ENCODE measurements around the gene DNAJC15. TPM values are rescaled to one million over a fixed set of nuclear protein-coding genes. Genes with fewer than 3 reads are reported as not detected.

Gene DNAJC15
- total RNA-seq, 1 experiment from 2014 or later: 10.8 TPM

- peaks cover 0 to 21% of the 10 kb centered on the region in 2 experiments; a peak in 2 of 4 replicates for H3K4me1 ChIP-seq (ENCODE audit: control insufficient read depth in 1 of 2, insufficient read depth in 2 of 2, low read length in 2 of 2)
- DNase-seq (ENCODE audit: low read depth, low spot score) (peak; percentile 46), ATAC-seq (peak; percentile 21; the same call in 1 of the 2 replicates)
- H3K27ac ChIP-seq (ENCODE audit: low read depth, low read length): no peak overlapping the region
- no TSS peak for BruUV-seq (replicated peaks)
- ChIA-PET RAD21 (ENCODE audit: low non-redundant PET in 1 of 2, low total read pairs in 2 of 2, uncharacterized antibody in 2 of 2, unreplicated experiment in 2 of 2) (no interaction called here), CTCF (no interaction called here), POLR2A (no interaction called here)
- no peaks in the 10 kb centered on the region for H3K27me3 ChIP-seq (ENCODE audit: insufficient read depth, low read length)
- H3K4me3 ChIP-seq (replicated peaks in 1 of 2; ENCODE audit: low read depth in 1 of 2, low read length in 2 of 2): no peak overlapping the region
- TF ChIP-seq TCF7L2 (IDR thresholded peaks at IDR 0.05; ENCODE audit: borderline replicate concordance, extremely low read depth, insufficient read depth, insufficient read length): no peak
- TF ChIP-seq POLR2A (IDR thresholded peaks at IDR 0.05; ENCODE audit: borderline replicate concordance, extremely low read depth, insufficient read depth, insufficient read length): no peak
- peak; percentile 73 for TF ChIP-seq FOSL1 (IDR thresholded peaks at IDR 0.05; ENCODE audit: low read depth)
- 0 out of 2 replicates have a peak, but pooled peaks have one; percentile 21 for TF ChIP-seq CBX3 (IDR thresholded peaks at IDR 0.05; ENCODE audit: low read depth)
- TF ChIP-seq JUND (IDR thresholded peaks at IDR 0.05): peak; percentile 69
- TF ChIP-seq EGR1 (IDR thresholded peaks at IDR 0.05; ENCODE audit: low read depth): no peak
- TF ChIP-seq SIN3A (IDR thresholded peaks at IDR 0.05; ENCODE audit: low read depth): 0 out of 2 replicates have a peak, but pooled peaks have one; percentile 35
- TF ChIP-seq ZNF274 (IDR thresholded peaks at IDR 0.05; ENCODE audit: low read depth, low read length): no peak
- peak; percentile 94 for TF ChIP-seq CEBPB (IDR thresholded peaks at IDR 0.05; ENCODE audit: low read depth)
- peak; percentile 44 for TF ChIP-seq SP1 (IDR thresholded peaks at IDR 0.05; ENCODE audit: low read depth)
- peak; percentile 55; the same call in 1 of the 2 replicates for TF ChIP-seq ATF3 (IDR thresholded peaks at IDR 0.05)
- H4K20me1 ChIP-seq (ENCODE audit: insufficient read depth): no peaks in the 10 kb centered on the region
- no peak overlapping the region for H2AFZ ChIP-seq (ENCODE audit: low read depth, low read length, poor library complexity, severe bottlenecking)
- H3K36me3 ChIP-seq (ENCODE audit: control insufficient read depth in 1 of 2, insufficient read depth in 2 of 2, low read length in 2 of 2): no peaks in the 10 kb centered on the region
- no peaks in the 10 kb centered on the region for H3K9me2 ChIP-seq (ENCODE audit: insufficient read depth)
- no peaks in the 10 kb centered on the region for H3K9me3 ChIP-seq (ENCODE audit: control insufficient read depth in 1 of 2, insufficient read depth in 1 of 2, low read depth in 1 of 2, low read length in 2 of 2)
- H3K79me2 ChIP-seq (ENCODE audit: insufficient read depth, low read length): no peaks in the 10 kb centered on the region
- H3K4me2 ChIP-seq (ENCODE audit: low read length): peak overlapping the region; percentile 24; the same call in 1 of the 2 replicates
- H3K9ac ChIP-seq (ENCODE audit: low read length): no peak overlapping the region
- intact Hi-C loops (cut with micrococcal nuclease): no loop called here
Observed at GRCh38 chr13:42996584-42996983, 26.8 kb upstream of the DNAJC15 start.

GRCh38 chr13:42997381-42997780 lies 26.0 kb upstream of the DNAJC15 start:
- POLR2A ChIA-PET: no interaction called here
- RAD21 ChIA-PET (ENCODE audit: low non-redundant PET in 1 of 2, low total read pairs in 2 of 2, uncharacterized antibody in 2 of 2, unreplicated experiment in 2 of 2): no interaction called here
- intact Hi-C loops (cut with micrococcal nuclease): no loop called here

More at GRCh38 chr13:42997381-42997780, 26.0 kb upstream of the DNAJC15 start:
- CTCF ChIA-PET: no interaction called here
- Histone ChIP-seq H3K4me1 (ENCODE audit: control insufficient read depth in 1 of 2, insufficient read depth in 2 of 2, low read length in 2 of 2) (peaks cover 0 to 15% of the 10 kb centered on the region in 2 experiments; a peak in 2 of 4 replicates), H3K27ac (ENCODE audit: low read depth, low read length) (no peak overlapping the region), H3K9ac (ENCODE audit: low read length) (no peak overlapping the region), H3K27me3 (ENCODE audit: insufficient read depth, low read length) (no peaks in the 10 kb centered on the region), H4K20me1 (ENCODE audit: insufficient read depth) (no peaks in the 10 kb centered on the region), H3K9me3 (ENCODE audit: control insufficient read depth in 1 of 2, insufficient read depth in 1 of 2, low read depth in 1 of 2, low read length in 2 of 2) (no peaks in the 10 kb centered on the region), H3K4me3 (replicated peaks in 1 of 2; ENCODE audit: low read depth in 1 of 2, low read length in 2 of 2) (no peak overlapping the region), H3K9me2 (ENCODE audit: insufficient read depth) (no peaks in the 10 kb centered on the region), H3K36me3 (ENCODE audit: control insufficient read depth in 1 of 2, insufficient read depth in 2 of 2, low read length in 2 of 2) (no peaks in the 10 kb centered on the region), H3K4me2 (ENCODE audit: low read length) (no peak overlapping the region), H3K79me2 (ENCODE audit: insufficient read depth, low read length) (no peaks in the 10 kb centered on the region), H2AFZ (ENCODE audit: low read depth, low read length, poor library complexity, severe bottlenecking) (no peak overlapping the region)
- BruUV-seq (replicated peaks): no TSS peak
- ATAC-seq: no peak
- TF ChIP-seq RAD21 (IDR thresholded peaks at IDR 0.05; ENCODE audit: low read depth) (no peak), SP1 (IDR thresholded peaks at IDR 0.05; ENCODE audit: low read depth) (no peak)
- no peak for DNase-seq (ENCODE audit: low read depth, low spot score)

Measured in HCT116 (cell line).